ENCODE results near the gene MMP23B.

DNA sequence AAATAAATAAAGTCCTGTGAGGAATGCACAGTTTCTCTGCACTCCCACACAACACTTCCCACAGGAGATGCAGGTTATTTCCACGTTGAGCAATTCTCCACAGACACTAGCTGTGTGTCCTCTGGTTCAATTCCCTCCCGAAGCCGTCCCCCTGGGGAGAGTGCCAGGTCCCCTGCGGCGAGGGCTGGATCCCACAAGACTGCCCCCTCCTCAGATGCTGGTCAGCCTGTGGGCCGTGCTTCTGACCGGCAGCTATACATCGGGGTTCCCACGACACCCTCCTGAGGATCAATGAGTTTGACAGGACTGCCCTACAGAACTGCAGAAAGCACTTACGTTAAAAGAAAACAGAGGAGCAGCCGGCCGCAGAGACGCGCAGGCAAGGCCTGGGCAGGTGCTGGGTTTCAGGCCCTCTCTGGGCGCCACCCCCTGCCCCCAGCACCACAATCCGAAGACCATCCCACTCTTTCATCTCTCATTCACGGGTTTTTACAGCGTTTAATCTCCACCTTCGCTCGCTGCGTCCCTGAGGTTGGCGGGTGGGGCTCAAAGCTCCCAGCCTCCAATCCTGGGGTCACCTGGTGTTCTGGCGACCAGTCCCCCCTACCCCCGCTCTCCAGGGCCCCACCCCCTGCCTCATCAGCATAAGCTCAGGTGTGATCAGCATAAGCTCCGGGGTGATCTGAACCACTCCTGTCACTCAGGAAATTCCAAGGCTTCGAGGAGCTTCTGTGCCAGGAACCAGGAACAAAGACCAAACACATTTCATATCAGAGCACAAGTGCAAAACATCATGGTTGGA is 51.3 kb downstream of the MMP23B start:
- TF ChIP-seq, protein P1, sequence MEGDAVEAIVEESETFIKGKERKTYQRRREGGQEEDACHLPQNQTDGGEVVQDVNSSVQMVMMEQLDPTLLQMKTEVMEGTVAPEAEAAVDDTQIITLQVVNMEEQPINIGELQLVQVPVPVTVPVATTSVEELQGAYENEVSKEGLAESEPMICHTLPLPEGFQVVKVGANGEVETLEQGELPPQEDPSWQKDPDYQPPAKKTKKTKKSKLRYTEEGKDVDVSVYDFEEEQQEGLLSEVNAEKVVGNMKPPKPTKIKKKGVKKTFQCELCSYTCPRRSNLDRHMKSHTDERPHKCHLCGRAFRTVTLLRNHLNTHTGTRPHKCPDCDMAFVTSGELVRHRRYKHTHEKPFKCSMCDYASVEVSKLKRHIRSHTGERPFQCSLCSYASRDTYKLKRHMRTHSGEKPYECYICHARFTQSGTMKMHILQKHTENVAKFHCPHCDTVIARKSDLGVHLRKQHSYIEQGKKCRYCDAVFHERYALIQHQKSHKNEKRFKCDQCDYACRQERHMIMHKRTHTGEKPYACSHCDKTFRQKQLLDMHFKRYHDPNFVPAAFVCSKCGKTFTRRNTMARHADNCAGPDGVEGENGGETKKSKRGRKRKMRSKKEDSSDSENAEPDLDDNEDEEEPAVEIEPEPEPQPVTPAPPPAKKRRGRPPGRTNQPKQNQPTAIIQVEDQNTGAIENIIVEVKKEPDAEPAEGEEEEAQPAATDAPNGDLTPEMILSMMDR (conservative IDR thresholded peaks at IDR 0.05; ENCODE audit: low read length) = no peak
- TF ChIP-seq EZH2phosphoT487 (IDR thresholded peaks at IDR 0.05; ENCODE audit: borderline replicate concordance) = no peak

All from Loucy (cell line).